Metanephros (tissue), 1 donor: Measurements from ENCODE around the gene SNRPA1. TPM values are rescaled to one million over a fixed set of nuclear protein-coding genes. Genes with fewer than 3 reads are reported as not detected.

Experiments
- total RNA-seq: library from RNA; depleted of rRNA; stranded (reverse); fragments of >200 nt; gene quantifications from one replicate; pipeline ENCODE4 v1.2.3, GENCODE V29; 2014

Gene SNRPA1
- 22.0 TPM for total RNA-seq

DNA sequence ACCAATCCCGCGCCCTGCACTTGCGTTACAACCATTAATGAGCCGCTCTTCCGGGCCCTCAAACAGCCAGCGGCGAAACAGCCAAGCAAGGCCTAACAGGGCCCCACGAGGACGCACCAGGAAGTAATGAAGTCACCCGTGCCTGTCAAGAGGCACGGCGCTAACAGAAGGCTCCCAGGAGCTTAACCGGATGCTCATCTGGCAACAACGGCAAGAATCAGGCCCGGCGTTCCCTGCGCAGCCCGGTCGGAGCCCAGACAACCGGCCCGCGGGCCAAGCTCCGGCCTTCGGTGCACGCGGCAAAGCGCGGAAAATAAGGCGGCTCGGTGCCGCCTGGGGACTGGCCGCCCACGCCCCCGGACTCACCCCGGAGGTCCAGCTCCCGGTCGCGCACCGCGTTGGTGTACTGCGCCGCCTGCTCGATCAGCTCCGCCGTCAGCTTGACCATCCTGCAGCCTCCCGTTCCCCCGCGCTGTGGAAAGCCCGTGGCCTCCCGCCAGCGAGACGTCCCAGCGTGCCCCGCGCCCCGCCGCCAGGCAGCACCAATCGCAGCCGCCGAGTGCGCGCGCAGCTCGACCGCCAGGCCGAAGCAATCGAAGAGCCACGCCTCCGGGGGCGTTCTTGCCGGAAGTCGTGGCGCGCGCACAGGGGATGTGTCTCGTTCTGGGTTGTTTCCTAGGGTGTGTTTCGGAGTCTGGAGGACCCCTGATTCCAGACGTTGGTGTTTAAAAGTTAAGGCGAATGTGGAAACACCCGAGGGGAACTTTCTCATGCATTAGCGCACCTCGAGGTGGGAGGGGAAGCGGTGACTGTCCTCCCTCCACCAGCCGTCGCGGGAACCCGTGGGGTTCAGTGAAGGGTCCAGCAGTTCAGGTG lies at the start of gene SNRPA1:
Gene SNRPA1 (minus strand): TSS at position 518 of the 876 bp plus-strand sequence. CDS start 70 bp downstream, at position 448.

DNA sequence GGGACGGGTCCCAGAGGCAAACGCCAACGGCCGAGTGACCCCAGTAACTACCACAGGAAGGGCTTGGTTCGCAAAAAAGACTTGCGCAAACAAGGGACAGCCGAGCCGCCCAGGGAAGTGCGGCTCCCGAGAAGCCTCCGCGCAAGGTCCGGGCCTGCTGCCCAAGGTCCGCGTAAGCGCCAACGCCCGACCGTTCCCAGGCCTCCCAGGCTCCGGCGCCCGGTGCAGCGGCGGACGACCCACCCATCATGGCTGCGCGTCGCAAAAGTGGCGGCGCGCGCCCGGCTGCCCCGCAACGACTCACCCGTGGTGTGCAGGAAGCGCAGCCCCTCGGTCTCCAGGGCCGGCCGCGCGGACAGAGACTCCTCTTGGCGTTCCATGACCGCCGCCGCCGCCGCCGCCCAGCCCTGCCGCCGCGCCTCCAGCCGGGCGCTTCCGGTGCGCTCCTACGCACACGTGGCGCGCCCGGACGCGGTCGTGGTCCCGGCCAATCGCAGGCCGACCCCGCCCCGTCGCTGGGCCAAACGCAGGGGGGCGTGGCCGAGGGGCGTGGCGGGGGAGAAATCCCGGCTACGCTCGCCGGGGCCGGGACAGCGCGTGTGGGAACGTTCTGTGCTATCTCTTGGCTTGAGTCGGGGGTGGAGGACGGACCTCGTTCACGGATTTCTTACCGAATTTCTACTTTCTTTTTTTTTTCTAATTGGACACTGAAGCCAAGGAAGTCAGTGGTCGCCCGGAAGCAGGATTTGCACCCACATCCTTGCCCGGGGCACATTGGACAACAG lies 17.8 kb downstream of the SNRPA1 start, which contains the start of gene SELENOS:
Gene SELENOS (minus strand): TSS at position 448 of the 785 bp plus-strand sequence. CDS start 68 bp downstream, at position 380.

GRCh38 chr15:101251830-101252820 lies 42.9 kb downstream of the SNRPA1 start, which contains the start of gene CHSY1:
Gene CHSY1, minus strand, starts transcription at chr15:101252048. Its CDS starts 592 bp downstream, at chr15:101251456.

Other genes with a start within 250 kb of the SNRPA1 start
- 39.9 TPM for gene CHSY1, start 43.2 kb downstream of the SNRPA1 start, total RNA-seq
- gene SELENOS, start 17.8 kb downstream of the SNRPA1 start, total RNA-seq, result 43.1 TPM
- 13.4 TPM for gene PCSK6, start 194.5 kb upstream of the SNRPA1 start, total RNA-seq